ENCODE measurements around the gene CMYA5.

Gene CMYA5

DNA sequence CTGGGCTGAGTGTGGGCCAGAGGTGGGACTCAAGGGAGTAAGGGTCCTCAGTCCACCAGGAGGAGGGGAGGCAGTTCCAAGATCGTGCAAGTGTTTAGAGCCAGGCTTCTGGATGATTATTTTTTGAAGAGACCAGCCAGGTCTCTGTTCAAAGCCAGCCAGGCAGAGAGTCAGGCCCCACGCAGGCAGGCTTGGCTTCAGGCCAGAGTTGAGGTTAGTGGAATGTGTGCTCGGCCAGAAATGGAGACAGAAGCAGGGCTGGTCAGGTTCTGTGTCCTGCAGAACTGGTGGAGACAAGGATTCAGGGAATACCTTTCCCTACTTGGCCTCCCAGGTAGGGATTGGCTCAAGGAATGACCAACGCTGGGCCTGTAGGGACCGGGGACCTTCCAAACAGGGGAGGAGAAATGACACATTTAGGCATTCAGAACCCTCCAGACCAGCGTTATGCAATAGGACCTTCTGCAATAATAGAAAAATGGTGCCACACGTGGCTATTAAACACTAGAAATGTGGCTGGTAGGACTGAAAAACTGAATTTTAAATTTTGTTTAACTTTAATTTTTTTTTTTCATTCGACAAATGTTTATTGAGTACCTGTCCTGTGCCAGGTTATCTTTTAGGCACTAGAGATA lies 106.2 kb downstream of the CMYA5 start:
- no peak for DNase-seq (ENCODE audit: low spot score)

- DNase-seq (ENCODE audit: low spot score), result no peak
Observed at GRCh38 chr5:79798893-79799590, 109.4 kb downstream of the CMYA5 start.

GRCh38 chr5:79800979-79801827 lies 111.6 kb downstream of the CMYA5 start:
- DNase-seq (ENCODE audit: low spot score), result no peak

GRCh38 chr5:79802406-79802805 lies 112.8 kb downstream of the CMYA5 start:
- DNase-seq (ENCODE audit: low spot score), result no peak

DNA sequence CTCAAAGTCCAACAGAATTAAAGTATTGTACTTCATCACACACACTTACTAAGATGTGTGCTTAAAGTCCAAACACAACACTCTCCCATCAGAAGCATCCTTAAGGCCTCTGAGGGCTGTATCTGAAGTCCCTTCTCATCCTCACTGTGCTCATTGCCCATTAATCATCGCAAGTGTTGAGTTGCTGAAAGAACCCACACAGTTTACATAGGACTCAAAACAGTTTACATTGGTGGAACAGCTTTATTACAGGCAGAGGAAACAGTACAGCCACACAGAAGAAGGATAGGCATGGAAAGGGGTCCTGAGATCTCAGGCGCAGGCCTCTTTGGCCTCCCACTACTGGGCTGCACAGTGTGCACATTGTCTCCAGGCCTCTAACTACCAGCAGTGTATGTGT lies 113.4 kb downstream of the CMYA5 start:
- DNase-seq (ENCODE audit: low spot score), result no peak

DNA sequence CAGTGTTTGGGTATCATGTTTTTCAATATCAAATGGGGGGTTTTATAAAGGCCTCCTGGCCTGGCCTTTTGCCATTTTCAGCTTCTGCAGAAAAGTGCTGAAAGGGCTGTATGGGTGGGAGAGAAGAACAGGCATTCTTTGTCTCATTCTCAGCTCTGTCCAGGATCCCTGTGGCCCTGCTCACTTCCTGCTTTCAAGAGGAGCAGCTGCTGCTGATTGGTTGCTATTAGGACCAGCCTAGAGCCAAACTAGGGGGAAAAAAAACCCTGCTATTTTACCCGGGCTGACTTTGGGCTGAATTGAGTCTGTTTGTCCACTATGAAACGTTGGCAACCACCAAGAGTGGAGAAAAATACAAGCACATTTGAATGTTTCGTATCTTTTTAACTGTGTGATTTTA lies 117.1 kb downstream of the CMYA5 start:
- DNase-seq (ENCODE audit: low spot score), result no peak

DNA sequence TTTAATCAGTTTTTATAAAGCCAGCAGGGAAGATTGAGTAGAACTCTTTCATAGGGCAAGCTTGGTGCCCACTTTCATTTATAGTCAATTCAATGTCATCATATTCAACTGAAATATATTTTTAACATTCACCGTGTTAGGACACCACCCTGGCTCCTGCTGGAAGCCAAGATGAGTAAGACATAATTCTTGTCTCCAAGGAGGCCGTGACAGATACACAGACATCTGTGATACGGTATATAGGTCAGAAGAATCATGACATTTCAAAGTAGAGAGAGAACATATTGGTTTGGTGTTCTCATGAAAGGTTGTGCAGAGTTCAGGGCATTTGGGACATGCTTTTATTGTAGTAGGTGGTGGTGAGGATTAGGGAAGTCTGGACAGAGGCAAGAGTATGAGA lies 120.1 kb downstream of the CMYA5 start:
- DNase-seq (ENCODE audit: low spot score), result no peak

GRCh38 chr5:79811081-79811480 lies 121.4 kb downstream of the CMYA5 start:
- no peak for DNase-seq (ENCODE audit: low spot score)

- no peak for DNase-seq (ENCODE audit: low spot score)
Observed at GRCh38 chr5:79811904-79812303, 122.3 kb downstream of the CMYA5 start.

DNA sequence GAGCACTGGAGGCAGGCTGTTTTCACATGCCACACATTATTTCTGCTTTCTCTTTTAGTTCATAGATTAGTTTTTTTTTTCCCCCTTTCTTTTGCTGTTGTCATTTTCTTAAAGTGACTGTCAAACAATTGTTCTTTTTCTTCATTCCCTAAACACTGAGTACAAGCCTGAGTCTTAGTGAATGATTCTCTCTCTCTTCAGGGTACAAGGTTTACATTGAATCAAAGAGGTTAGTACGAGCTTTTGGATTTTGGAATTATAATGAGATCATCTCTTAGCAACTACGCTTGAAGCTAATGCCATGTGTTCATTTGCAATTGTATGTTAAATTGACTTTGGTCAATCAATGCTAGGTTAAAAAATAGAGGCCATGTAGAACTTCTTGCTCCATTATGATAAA lies 125.1 kb downstream of the CMYA5 start:
- no peak for DNase-seq (ENCODE audit: low spot score)

DNA sequence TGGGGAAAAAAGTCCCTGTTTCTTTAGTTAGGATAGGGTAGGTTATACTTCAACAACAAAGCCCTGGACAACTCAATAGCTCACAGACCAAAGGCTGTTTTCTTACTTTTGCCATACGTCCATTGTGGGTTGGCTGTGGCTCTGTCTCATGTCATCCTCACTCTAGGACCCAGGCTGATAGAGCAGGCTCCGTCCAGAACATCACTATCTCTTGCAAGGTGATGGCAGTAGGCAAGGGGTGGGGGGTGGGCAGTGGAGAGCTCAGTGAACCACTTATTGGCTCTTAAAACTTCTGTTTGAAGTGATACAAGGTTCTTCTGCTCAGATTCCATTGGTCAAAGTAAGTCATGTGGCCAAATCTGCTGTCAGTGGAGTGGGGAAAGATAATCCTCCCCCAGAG lies 126.4 kb downstream of the CMYA5 start:
- DNase-seq (ENCODE audit: low spot score), result no peak

DNA sequence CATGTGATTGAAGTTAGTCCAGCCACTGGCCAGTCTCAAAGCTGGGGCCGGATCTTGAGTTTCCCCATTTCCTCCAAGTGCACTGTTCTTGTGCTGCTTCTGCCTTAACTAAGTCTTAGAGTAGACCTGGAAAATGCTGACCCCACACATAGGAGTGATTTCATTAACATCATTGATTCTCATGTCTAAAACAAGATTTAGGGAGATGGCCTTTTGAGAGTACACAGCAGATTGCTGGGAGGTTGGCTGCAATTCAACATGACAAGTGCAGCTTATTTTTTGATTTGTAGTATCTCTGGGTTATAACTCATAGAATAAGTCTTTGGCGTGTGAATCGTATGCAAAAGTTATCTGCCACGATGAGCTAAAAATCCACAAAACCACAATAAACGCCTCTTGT lies 131.0 kb downstream of the CMYA5 start:
- no peak for DNase-seq (ENCODE audit: low spot score)

DNA sequence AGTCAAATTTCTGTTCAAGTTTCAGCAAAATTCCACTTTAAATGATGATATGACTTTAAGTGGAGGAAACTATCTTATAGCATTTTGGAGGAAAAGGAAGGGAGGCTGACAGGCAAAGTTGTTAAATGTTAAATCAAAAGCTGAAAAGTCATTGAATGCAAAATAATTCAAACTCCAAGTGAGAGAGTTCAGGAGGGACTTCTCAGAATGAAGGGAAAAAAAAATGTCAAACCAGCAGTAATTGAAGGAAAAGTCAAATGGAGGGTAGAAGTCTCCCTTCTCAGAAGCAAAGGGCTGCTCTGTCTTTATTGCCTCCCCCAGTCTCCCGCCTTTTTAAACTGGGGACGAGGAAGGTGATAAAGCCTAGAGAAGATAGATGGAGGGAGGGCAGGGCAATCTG lies 134.8 kb downstream of the CMYA5 start:
- DNase-seq (ENCODE audit: low spot score), result no peak

- no peak for DNase-seq (ENCODE audit: low spot score)
Observed at GRCh38 chr5:79825802-79826201, 136.2 kb downstream of the CMYA5 start.

- no peak for DNase-seq (ENCODE audit: low spot score)
Observed at GRCh38 chr5:79827159-79827629, 137.6 kb downstream of the CMYA5 start.

GRCh38 chr5:79829260-79829659 lies 139.6 kb downstream of the CMYA5 start:
- DNase-seq (ENCODE audit: low spot score), result no peak

GRCh38 chr5:79831381-79832309 lies 142.0 kb downstream of the CMYA5 start:
- DNase-seq (ENCODE audit: low spot score), result no peak

DNA sequence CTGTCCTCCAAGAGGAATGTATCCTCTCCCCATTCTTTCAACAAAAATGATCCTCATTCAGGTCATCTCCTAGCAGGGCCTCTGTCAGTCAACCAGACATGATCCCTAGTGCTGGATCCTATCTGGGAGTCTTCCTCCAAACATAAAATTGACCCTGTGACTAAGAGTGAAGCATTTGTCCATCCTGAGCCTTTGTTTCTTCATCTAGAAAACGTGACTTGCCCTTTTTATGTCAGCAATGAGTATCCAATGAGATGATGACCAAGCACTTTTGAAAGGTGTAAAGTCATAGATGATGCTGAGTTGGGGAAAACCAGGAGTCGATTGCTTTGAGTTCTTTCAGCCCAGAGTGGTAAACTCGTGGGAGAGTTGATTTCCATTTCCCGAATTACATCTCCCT lies 143.3 kb downstream of the CMYA5 start:
- no peak for DNase-seq (ENCODE audit: low spot score)

DNA sequence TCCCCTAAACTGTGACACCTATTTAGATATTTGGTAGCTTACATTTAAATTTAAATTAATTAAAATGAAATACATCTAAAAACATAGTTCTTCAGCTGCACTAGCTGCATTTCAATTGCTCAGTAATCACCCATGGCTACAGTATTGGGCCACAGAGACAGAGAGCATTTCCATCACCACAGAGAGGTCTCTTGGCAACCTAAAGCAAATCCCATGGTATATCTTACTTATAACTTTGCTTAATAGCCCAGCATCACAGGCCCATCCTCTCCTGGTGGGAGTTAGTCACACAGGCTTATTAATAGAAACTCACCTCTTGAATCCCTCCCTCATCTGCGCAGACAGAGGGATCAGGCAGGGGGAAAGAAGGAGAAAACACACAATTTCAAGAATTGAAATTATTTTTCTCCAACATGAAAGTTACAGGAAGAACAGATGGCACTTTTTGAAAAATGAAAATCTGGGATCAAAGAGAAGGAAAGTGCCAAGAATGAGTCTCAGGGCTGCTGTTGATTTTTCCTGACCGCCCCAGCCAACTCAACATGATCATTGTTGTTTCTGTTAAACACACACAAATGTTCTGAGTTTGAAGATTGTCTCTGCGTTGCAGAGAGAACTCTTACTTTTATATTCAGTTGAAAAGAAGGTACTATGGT lies 144.6 kb downstream of the CMYA5 start:
- no peak for DNase-seq (ENCODE audit: low spot score)

- DNase-seq (ENCODE audit: low spot score), result no peak
Observed at GRCh38 chr5:79834754-79835714, 145.4 kb downstream of the CMYA5 start.
